MCF 10A (cell line): Measurements from ENCODE around the gene CES3. TPM values are rescaled to one million over a fixed set of nuclear protein-coding genes. Genes with fewer than 3 reads are reported as not detected.

Experiments
- BruUV-seq: library from RNA; stranded (reverse); fragments of 400-500 nt; replicated peaks from 2 replicates; lab custom pipeline; 2021; lab: Mats Ljungman, UMichigan
- CTCF ChIA-PET: fragments of 300-600 bp; sonication (Branson Sonifier 250); formaldehyde crosslinking; extraction: SDS; loops from one replicate; lab custom pipeline; 2021; ENCODE audit warnings: antibody characterized with exemption, inconsistent platforms; lab: Yijun Ruan, JAX
- POLR2A ChIA-PET: fragments of 300-600, 350-650 bp; sonication (Branson Sonifier 250); formaldehyde crosslinking; extraction: SDS; loops from one replicate; lab custom pipeline; 2020; ENCODE audit warnings: antibody characterized with exemption, inconsistent platforms; lab: Yijun Ruan, JAX
- DNase-seq: peaks from one replicate; pipeline ENCODE4 v3.0.0-alpha.2; 2018; ENCODE audit not compliant: unreplicated experiment
- H3K27ac Mint-ChIP-seq: one replicate; pipeline ENCODE4 v1.8.0; 2022; ENCODE audit warnings: mild to moderate bottlenecking, low read depth, mixed read lengths; ENCODE audit not compliant: unreplicated experiment
- H3K27me3 Mint-ChIP-seq: one replicate; pipeline ENCODE4 v1.8.0; 2022; ENCODE audit warnings: mixed read lengths; ENCODE audit not compliant: insufficient read depth, unreplicated experiment
- H3K36me3 Mint-ChIP-seq: one replicate; pipeline ENCODE4 v1.8.0; 2022; ENCODE audit warnings: mild to moderate bottlenecking, moderate library complexity, mixed read lengths; ENCODE audit not compliant: insufficient read depth, unreplicated experiment
- H3K4me1 Mint-ChIP-seq: one replicate; pipeline ENCODE4 v1.8.0; 2022; ENCODE audit warnings: mixed read lengths; ENCODE audit not compliant: insufficient read depth, unreplicated experiment
- H3K4me3 Mint-ChIP-seq: one replicate; pipeline ENCODE4 v1.8.0; 2022; ENCODE audit warnings: mild to moderate bottlenecking, moderate library complexity, mixed read lengths; ENCODE audit not compliant: unreplicated experiment
- H3K9me3 Mint-ChIP-seq: one replicate; pipeline ENCODE4 v1.8.0; 2022; ENCODE audit warnings: mixed read lengths; ENCODE audit not compliant: unreplicated experiment
- CTCF ChIP-seq: fragments of 200-600 bp; IDR thresholded peaks from one replicate; pipeline ENCODE4 v1.8.0; 2022; ENCODE audit warnings: antibody characterized with exemption, mild to moderate bottlenecking; ENCODE audit not compliant: unreplicated experiment
- intact Hi-C: fragments of 100-400 bp; cut with micrococcal nuclease; formaldehyde crosslinking; loops from 2 replicates; pipeline ENCODE4 v1.14.1; 2022
- total RNA-seq: library from RNA; stranded (reverse); gene quantifications from 2 replicates; pipeline ENCODE4 v1.2.3, GENCODE V29; 2022

Gene CES3
- total RNA-seq, 1 experiment from 2014 or later = 0.65 TPM

- H3K4me3 Mint-ChIP-seq = peak overlapping the region; percentile 68
- BruUV-seq = no TSS peak
- H3K27me3 Mint-ChIP-seq = no peaks in the 10 kb centered on the region
- intact Hi-C loops = no loop called here
- H3K4me1 Mint-ChIP-seq = peaks cover 21% of the 10 kb centered on the region
- ChIA-PET POLR2A (interaction anchor here (0.7 to 3.0 kb wide), 6 partner anchors 15 to 533 kb away, joined by 3 to 20 read pairs (median 4); partner anchors contain the start of genes ATP6V0D1 and CIAO2B), CTCF (interaction anchor here (0.9 to 7.0 kb wide), 2 partner anchors 11 to 54 kb away, joined by 4 to 66 read pairs; no protein-coding TSS in a partner anchor)
- no peaks in the 10 kb centered on the region for H3K9me3 Mint-ChIP-seq
- TF ChIP-seq CTCF = no peak
- no peak for DNase-seq
- no peak overlapping the region for H3K27ac Mint-ChIP-seq
- peaks cover 8% of the 10 kb centered on the region for H3K36me3 Mint-ChIP-seq
These were observed 12.8 kb upstream of the CES3 start for GRCh38 chr16:66948134-66948836.

- H3K9me3 Mint-ChIP-seq = no peaks in the 10 kb centered on the region
- ChIA-PET CTCF (interaction anchor here (0.7 to 1.3 kb wide), 3 partner anchors 15 to 159 kb away, joined by 3 read pairs; partner anchors contain the start of gene CIAO2B), POLR2A (no interaction called here)
- H3K4me1 Mint-ChIP-seq = peaks cover 24% of the 10 kb centered on the region
- H3K4me3 Mint-ChIP-seq = peak overlapping the region; percentile 68
- TF ChIP-seq CTCF = no peak
- BruUV-seq = no TSS peak
- no peaks in the 10 kb centered on the region for H3K27me3 Mint-ChIP-seq
- intact Hi-C loops = no loop called here
- DNase-seq = no peak
- peaks cover 3% of the 10 kb centered on the region for H3K36me3 Mint-ChIP-seq
- no peak overlapping the region for H3K27ac Mint-ChIP-seq
These were observed 12.2 kb upstream of the CES3 start for GRCh38 chr16:66948837-66949225.

DNA sequence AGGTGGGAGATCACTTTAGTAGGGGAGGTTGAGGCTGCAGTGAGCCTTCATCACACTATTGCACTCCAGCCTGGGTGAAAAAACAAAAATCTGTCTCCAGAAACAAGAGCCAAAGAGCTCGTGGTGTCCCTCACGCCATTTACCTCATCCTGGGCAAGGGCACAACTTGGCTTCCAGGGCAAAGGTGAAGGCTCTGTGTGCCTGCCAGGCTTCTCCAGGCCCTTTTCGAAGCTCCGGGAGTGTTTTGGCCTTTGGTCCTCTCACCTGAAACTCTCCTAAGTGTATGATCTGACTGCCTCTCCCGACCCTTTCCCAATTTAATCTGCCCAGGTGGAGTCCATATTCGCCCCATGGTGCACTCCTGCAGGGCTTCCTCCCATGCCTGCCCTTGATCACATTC, 11.6 kb upstream of the CES3 start:
- DNase-seq = no peak
- Mint-ChIP-seq H3K4me3 (no peak overlapping the region), H3K27ac (no peak overlapping the region), H3K4me1 (peaks cover 28% of the 10 kb centered on the region), H3K9me3 (no peaks in the 10 kb centered on the region), H3K36me3 (no peaks in the 10 kb centered on the region), H3K27me3 (no peaks in the 10 kb centered on the region)
- BruUV-seq = no TSS peak
- CTCF ChIA-PET = interaction anchor here (0.6 to 1.3 kb wide), 5 partner anchors 16 to 248 kb away, joined by 3 read pairs; partner anchors contain the start of gene CIAO2B
- intact Hi-C loops = no loop called here
- POLR2A ChIA-PET = no interaction called here
- TF ChIP-seq CTCF = no peak

- no peaks in the 10 kb centered on the region for H3K9me3 Mint-ChIP-seq
- intact Hi-C loops = loop anchor here (10.0 kb wide), 1 partner anchor 64 kb away; no protein-coding TSS in a partner anchor
- BruUV-seq = no TSS peak
- no peak for TF ChIP-seq CTCF
- no peak for DNase-seq
- no peak overlapping the region for H3K27ac Mint-ChIP-seq
- ChIA-PET POLR2A (no interaction called here), CTCF (interaction anchor here (0.6 to 1.3 kb wide), 5 partner anchors 55 to 247 kb away, joined by 3 to 4 read pairs (median 3); no protein-coding TSS in a partner anchor)
- H3K27me3 Mint-ChIP-seq = no peaks in the 10 kb centered on the region
- peaks cover 28% of the 10 kb centered on the region for H3K4me1 Mint-ChIP-seq
- H3K36me3 Mint-ChIP-seq = no peaks in the 10 kb centered on the region
- H3K4me3 Mint-ChIP-seq = no peak overlapping the region
These were observed 10.6 kb upstream of the CES3 start for GRCh38 chr16:66950437-66950836.
